ENCODE measurements around the gene HERC3.

Gene HERC3

DNA sequence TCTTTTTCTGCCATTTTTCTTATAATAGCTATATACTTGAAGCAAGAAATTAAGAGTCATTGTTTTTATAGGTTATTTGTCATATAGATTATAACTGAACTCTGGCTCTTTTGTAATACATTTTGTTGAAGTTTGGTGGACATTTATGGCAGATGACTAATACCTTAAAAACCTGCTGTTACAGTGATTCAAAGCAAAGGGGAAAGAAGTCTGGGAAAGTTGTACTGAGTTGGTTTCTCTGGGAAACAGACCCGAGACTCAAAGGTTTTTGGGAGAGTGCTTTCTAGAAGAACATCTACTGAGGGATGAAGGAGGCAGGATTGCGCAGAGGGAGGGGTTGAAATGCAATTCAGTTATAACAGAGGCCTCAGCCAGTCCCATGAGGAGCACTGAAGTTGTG lies 69.5 kb downstream of the HERC3 start:
- DNase-seq: no peak

DNA sequence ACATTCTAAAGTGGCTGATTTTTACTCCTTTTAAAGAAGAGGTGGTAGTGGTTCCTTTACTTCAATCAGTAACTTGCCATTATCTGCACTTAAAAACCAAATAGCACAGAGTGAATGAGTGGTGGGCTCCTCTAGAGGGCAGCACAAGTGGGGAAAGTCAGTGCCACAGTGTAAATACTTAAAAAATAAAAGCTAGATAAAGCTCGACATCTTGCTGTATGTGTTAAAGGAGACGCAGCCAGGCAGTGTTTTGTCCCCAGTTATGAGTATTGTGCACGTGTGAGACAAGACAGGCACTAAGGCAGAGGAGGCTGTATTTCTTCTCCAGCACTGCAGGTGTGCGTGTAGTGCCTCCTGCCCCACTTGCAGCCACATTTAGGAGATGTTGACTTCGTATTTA lies 80.7 kb downstream of the HERC3 start:
- peak; percentile 30 for DNase-seq

DNA sequence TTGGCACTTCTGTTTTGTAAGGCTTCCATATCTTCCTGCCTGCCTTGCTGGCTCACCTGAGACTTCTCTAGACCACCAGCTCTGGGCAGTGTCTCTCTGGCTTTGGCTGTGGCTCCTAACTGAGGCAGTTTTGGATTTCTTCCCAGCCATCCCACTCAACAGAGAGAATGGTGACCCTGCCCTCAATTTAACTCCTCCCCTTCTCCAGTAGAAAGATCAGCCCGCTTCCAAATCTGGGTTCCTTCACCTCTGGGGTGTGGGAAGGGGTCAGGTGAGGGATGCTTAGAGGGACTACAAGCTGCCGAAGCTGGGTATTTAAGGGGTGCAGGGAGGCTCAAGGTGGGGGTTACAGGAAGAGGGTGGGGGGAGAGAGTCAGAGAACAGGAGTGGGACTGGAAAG lies 81.6 kb downstream of the HERC3 start:
- DNase-seq: no peak

GRCh38 chr4:88674565-88674964 lies 82.3 kb downstream of the HERC3 start:
- no peak for DNase-seq

- no peak for DNase-seq
These were observed 82.7 kb downstream of the HERC3 start for GRCh38 chr4:88674979-88675378.

DNA sequence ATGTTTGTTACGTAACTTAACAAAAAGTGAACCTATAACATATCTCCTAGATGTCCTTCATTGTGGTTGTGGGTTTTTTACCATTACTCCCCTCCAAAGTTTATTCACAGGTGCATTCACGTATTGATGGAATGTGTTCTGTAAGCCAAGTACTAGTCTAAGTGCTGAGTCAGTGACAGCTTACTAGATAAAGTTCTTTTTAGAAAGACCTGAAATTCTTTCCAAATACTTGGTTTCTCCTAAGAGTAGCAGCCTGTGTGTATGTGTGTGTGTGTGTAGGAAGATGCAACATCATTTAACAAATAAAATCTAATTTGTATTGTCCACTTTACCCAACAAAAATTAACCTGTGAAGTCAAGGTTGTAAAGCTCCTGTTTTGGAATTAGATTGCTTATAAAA lies 83.3 kb downstream of the HERC3 start:
- DNase-seq: no peak

- no peak for DNase-seq
These were observed 88.9 kb downstream of the HERC3 start for GRCh38 chr4:88681209-88681608.

GRCh38 chr4:88690355-88690754 lies 98.1 kb downstream of the HERC3 start:
- DNase-seq: no peak

DNA sequence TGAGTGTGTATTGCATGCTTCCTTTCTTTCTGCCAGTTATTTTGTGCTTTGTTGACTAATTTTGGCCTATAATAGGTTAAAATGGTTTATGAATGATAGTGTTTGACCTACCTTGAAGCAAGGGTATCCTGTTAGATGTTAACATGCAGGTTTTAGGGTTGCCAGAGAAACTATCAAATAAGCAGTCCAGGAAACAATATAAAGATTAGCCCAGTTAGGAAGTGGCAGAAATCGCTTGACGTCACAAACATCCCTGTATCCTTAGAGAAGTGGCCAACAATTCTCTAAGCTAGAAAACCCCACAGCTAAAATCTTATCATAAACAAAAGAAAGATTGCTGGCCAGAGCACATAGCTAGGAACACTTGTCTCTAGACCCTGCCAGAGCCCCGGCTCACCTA lies 101.5 kb downstream of the HERC3 start:
- DNase-seq: no peak

GRCh38 chr4:88696630-88697029 lies 104.3 kb downstream of the HERC3 start:
- DNase-seq: no peak

DNA sequence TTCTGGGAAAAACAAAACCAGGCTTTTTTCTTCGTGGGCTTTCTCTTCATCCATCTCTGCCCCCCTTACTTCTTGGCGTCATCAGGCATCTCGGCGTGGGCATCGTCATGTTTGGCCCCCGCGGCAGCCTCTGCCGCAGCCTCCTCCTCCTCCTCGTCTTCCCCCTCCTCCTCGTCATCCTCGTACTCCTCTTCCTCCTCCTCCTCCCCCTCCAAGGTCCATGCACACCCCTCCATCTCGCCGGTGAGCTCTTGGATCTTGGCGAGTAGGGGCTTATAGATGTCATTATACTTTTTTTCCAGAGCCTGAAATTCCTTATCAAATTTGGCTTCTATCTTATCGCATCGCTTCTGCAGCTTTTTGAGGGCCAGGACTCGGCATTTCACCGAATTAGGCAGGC lies 104.9 kb downstream of the HERC3 start:
- DNase-seq: peak; percentile 14

DNA sequence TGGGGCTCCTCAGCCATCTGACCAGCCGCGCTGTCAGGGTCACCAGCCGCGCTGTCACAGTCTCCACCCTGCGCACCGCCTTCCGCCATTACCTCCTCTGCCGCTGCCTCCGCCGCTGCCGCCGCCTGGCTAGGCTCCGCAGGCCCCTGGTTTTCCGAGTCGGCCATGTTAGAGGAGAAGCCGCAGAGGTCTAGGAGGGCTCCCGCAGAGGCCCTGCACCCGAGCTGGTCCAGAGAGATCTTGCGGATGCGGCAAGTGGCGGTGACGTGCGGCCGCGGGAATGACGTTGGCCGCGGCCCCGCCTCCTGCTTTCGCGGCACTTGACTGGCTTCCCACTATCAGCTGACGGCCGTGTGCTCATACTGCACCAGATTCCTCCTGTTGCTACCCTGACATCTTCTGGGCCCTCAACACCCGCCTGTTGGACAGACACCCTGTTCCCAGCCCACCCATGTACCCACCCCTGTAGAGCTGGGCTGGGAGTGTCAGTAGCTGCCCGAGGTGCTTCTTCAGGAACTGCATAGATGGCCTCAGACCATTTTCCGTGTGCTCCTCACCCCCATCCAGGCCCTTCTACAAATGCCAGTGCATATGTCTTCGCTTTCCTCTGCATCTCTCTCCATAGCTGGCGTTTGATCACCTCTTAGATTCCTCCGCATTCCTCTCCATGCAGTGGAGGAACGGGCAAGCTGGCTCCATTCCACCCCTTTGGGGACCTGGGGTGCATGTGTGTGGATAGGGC lies 105.5 kb downstream of the HERC3 start, which contains the start of gene NAP1L5:
Gene NAP1L5, minus strand, starts transcription at position 242 of the 742 bp plus-strand sequence. Its CDS starts 75 bp downstream, at position 167.
- DNase-seq: peak; percentile 64

DNA sequence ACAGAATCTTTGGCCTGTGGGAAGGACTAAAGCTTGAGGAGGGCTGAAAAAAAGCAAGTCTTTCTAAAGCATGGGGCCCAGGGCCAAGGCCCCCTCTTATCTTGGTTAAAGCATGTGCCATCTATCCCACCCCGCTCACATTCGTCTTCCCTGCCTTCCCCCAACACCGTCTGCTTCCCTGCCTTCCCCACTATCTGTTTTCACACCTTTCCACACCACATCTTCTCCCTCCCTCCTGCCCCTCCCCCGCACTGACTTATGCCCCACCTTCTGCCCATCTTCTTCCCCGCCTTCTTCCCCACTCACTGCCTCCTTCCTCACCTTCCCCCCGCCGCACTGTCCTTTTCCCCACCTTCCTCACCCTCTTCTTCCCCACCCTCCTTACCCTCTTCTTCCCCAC lies 106.2 kb downstream of the HERC3 start:
- no peak for DNase-seq

- DNase-seq: no peak
These were observed 110.5 kb downstream of the HERC3 start for GRCh38 chr4:88702782-88703181.

- DNase-seq: no peak
These were observed 112.9 kb downstream of the HERC3 start for GRCh38 chr4:88705223-88705622.

- no peak for DNase-seq
These were observed 113.7 kb downstream of the HERC3 start for GRCh38 chr4:88705805-88706492.

- DNase-seq: no peak
These were observed 114.3 kb downstream of the HERC3 start for GRCh38 chr4:88706574-88706973.

DNA sequence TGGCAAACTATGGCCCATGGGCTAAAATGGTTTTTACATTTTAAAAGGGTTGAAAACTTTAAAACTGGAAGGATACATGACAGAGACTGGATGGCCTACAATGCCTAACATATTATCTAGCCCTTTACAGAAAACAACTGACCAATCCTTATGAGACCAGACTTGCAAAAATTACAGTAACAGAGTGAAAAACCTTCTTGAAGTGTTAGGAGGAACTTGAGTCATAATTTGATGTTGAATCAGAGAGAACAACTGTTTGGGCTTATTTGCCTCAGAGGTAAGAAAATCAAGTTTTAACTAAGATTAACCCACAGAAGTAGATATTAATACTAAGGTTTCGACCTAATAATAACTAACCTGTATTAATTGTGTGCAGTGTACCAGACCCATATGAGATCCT lies 117.7 kb downstream of the HERC3 start:
- DNase-seq: no peak

DNA sequence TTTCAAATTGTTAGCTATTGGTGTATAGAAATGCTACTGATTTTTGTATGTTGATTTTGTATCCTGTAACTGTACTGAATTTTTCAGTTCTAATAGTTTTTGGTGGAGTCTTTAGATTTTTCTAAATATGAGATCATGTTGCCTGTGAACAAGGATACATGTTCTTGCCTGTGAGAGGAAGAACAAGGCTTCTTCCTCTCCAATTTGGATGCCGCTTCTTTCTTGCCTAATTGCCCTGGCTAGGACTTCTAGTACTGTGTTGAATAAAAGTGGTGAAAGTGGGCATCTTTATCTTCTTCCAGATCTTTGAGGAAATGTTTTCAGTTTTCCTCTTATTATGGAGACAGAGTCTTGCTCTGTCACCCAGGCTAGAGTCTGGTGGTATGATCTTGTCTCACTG lies 121.5 kb downstream of the HERC3 start:
- no peak for DNase-seq

DNA sequence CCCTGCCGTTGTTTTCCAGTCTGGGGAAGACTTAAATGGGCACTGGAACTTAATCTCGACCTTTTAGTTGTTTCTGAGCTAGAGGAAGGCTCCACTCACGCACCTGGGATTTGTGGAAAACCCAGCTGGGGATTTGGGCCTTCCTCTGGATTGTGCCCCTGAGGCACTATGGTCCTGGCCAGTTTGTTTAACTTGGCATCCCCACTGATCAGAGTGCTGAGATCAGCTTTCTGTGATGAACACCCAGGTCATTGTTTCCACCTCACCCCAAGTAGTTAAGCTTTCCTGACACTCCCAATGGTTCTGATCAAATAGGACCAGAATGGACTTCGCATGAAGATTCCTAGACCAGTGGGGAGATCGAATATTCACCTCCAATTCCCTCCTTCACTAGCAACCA lies 125.8 kb downstream of the HERC3 start:
- no peak for DNase-seq

- DNase-seq: no peak
These were observed 127.1 kb downstream of the HERC3 start for GRCh38 chr4:88719381-88719780.

DNA sequence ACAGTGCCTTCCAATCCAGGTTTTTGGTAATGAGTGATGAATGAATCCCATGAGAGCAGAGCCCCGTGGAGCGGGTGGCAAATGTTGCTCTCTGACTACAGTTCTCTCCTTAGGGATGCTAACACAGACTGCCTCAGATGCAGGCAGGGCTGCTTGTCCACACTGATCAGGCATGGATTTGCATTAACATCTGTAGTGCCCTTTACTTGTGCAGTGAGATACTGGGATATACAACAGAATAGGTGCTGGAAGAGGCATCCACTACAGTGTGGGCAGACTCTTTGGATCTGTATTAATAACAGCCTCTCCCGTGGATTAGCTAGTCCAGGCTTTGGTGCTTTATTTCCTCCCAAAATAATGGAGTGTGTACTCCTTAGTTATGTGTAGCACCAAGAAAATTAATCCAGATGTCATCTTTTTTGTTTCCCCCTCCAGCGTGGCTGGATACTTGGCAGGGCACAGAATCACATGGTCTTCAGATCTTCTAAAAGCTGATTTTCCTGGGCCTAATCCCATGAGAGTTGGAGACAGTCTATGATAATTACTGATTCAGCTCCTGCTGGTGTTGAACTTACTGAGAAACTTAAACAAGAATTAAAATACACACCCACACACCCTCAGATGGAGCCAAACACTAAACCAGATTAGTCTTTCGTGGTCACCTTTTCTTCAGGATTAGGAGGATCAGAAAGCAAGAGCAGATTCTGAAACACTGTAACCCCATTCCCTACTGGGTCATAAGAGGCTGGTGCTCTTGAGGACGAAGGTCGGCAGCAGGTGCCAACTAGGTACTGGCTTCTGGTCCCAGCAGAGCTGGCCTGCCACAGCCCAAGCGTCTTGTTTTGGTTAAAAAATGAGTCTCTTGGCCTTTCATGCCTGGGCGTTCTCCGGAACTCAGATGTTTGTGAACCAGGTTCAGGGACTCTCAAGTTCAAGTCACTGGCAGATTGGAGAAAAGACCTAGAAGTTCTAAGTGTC lies 128.5 kb downstream of the HERC3 start:
- DNase-seq: no peak

GRCh38 chr4:88722276-88722780 lies 130.0 kb downstream of the HERC3 start:
- no peak for DNase-seq
